ENCODE data around the gene SMARCD1.

- TF ChIP-seq, protein P1, sequence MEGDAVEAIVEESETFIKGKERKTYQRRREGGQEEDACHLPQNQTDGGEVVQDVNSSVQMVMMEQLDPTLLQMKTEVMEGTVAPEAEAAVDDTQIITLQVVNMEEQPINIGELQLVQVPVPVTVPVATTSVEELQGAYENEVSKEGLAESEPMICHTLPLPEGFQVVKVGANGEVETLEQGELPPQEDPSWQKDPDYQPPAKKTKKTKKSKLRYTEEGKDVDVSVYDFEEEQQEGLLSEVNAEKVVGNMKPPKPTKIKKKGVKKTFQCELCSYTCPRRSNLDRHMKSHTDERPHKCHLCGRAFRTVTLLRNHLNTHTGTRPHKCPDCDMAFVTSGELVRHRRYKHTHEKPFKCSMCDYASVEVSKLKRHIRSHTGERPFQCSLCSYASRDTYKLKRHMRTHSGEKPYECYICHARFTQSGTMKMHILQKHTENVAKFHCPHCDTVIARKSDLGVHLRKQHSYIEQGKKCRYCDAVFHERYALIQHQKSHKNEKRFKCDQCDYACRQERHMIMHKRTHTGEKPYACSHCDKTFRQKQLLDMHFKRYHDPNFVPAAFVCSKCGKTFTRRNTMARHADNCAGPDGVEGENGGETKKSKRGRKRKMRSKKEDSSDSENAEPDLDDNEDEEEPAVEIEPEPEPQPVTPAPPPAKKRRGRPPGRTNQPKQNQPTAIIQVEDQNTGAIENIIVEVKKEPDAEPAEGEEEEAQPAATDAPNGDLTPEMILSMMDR (IDR thresholded peaks at IDR 0.05) = no peak
- TF ChIP-seq EP300 (IDR thresholded peaks at IDR 0.05) (no peak), POLR2A (IDR thresholded peaks at IDR 0.05; ENCODE audit: low read depth) (no peak)
Measured at GRCh38 chr12:50052544-50052943, 32.6 kb upstream of the SMARCD1 start.

Data from esophagus muscularis mucosa (tissue), 4 donors.